Activated CD4-positive, alpha-beta T cell treated with anti-CD3 and anti-CD28 coated beads, Interleukin-10, Interleukin-2, amounts not matched to agents 100 ng/mL and 50 ng/mL, durations not matched to agents 16 hours and 8 hours (primary cell): ENCODE data around the gene SPDYE18.
"Not testable (repeated sequence)": the region's sequence is repeated elsewhere in the genome, so short reads cannot be mapped to it uniquely, and the experiment has no call there.

Experiments
- DNase-seq: peaks from one replicate; pipeline ENCODE4 v3.0.0-alpha.2; 2020

SPDYE18 gene

GRCh38 chr7:77062557-77062956 is at the start of gene SPDYE18:
TSS of gene SPDYE18 (minus strand) at chr7:77062558. CDS start at chr7:77060512, 2,046 bp downstream.
- DNase-seq = not testable (repeated sequence)

GRCh38 chr7:77108362-77108761 is 46.0 kb upstream of the SPDYE18 start:
- not testable (repeated sequence) for DNase-seq

- DNase-seq = not testable (repeated sequence)
These were observed 45.3 kb upstream of the SPDYE18 start for GRCh38 chr7:77107659-77108058.

GRCh38 chr7:77105904-77106303 is 43.5 kb upstream of the SPDYE18 start:
- not testable (repeated sequence) for DNase-seq

GRCh38 chr7:77102671-77103070 is 40.3 kb upstream of the SPDYE18 start:
- not testable (repeated sequence) for DNase-seq

- not testable (repeated sequence) for DNase-seq
These were observed 38.8 kb upstream of the SPDYE18 start for GRCh38 chr7:77101187-77101586.

GRCh38 chr7:77100501-77100900 is 38.1 kb upstream of the SPDYE18 start:
- not testable (repeated sequence) for DNase-seq

- not testable (repeated sequence) for DNase-seq
These were observed 29.9 kb upstream of the SPDYE18 start for GRCh38 chr7:77092301-77092700.

- not testable (repeated sequence) for DNase-seq
These were observed 19.8 kb upstream of the SPDYE18 start for GRCh38 chr7:77082192-77082591.

- DNase-seq = not testable (repeated sequence)
These were observed 17.9 kb upstream of the SPDYE18 start for GRCh38 chr7:77080236-77080635.

- peak; percentile 4 for DNase-seq
These were observed 17.3 kb upstream of the SPDYE18 start for GRCh38 chr7:77079624-77080023.

- not testable (repeated sequence) for DNase-seq
These were observed 16.8 kb upstream of the SPDYE18 start for GRCh38 chr7:77079112-77079511.

GRCh38 chr7:77077060-77077459 is 14.7 kb upstream of the SPDYE18 start:
- not testable (repeated sequence) for DNase-seq

GRCh38 chr7:77074786-77075396 is 12.5 kb upstream of the SPDYE18 start:
- DNase-seq = not testable (repeated sequence)

- not testable (repeated sequence) for DNase-seq
These were observed 8.8 kb upstream of the SPDYE18 start for GRCh38 chr7:77071108-77071507.

- not testable (repeated sequence) for DNase-seq
These were observed 3.5 kb upstream of the SPDYE18 start for GRCh38 chr7:77065869-77066268.

GRCh38 chr7:77063732-77064131 is 1.4 kb upstream of the SPDYE18 start:
- not testable (repeated sequence) for DNase-seq

- DNase-seq = not testable (repeated sequence)
These were observed 30.1 kb downstream of the SPDYE18 start, which contains the start of gene SPDYE17 for GRCh38 chr7:77032261-77032660. TSS of gene SPDYE17 (minus strand) at chr7:77032361. CDS start at chr7:77030570, 1,791 bp downstream.

- not testable (repeated sequence) for DNase-seq
These were observed 36.0 kb downstream of the SPDYE18 start for GRCh38 chr7:77026349-77026748.

GRCh38 chr7:77010074-77010680 is 52.2 kb downstream of the SPDYE18 start:
- not testable (repeated sequence) for DNase-seq

GRCh38 chr7:77008000-77008399 is 54.4 kb downstream of the SPDYE18 start:
- not testable (repeated sequence) for DNase-seq

GRCh38 chr7:77006127-77007110 is 55.9 kb downstream of the SPDYE18 start:
- not testable (repeated sequence) for DNase-seq

- not testable (repeated sequence) for DNase-seq
These were observed 56.8 kb downstream of the SPDYE18 start for GRCh38 chr7:77005461-77006057.
